Measurements from ENCODE around the gene ITPK1. TPM values are rescaled to one million over a fixed set of nuclear protein-coding genes. Genes with fewer than 3 reads are reported as not detected.

The ITPK1 gene
- total and polyA plus RNA-seq, 2 donors (not counting 3 experiments of a cell fraction or from before 2014, with no cell fraction given) = 39.6 to 51.8 TPM

- DNase-seq (ENCODE audit: low read depth, low spot score) (no peak), FAIRE-seq (no peak)
- H3K9me3 ChIP-seq (replicated peaks; ENCODE audit: control insufficient read depth, insufficient read depth, low read length) = no peaks in the 10 kb centered on the region
- H3K9ac ChIP-seq (replicated peaks; ENCODE audit: extremely low read depth, insufficient read depth, low read length) = no peak overlapping the region
- intact Hi-C loops (cut with micrococcal nuclease) = no loop called here
- no peak overlapping the region for H3K4me2 ChIP-seq (ENCODE audit: insufficient read depth, low read length)
- TF ChIP-seq POLR2AphosphoS5 (IDR thresholded peaks at IDR 0.05; ENCODE audit: insufficient read depth, low read depth, low read length) = no peak
- TF ChIP-seq JUN (IDR thresholded peaks at IDR 0.05; ENCODE audit: borderline replicate concordance, insufficient read depth, insufficient read length, low read depth) = no peak
- TF ChIP-seq EZH2 (IDR thresholded peaks at IDR 0.05; ENCODE audit: borderline replicate concordance, low read depth, low read length, severe bottlenecking) = no peak
- TF ChIP-seq FOS (IDR thresholded peaks at IDR 0.05; ENCODE audit: borderline replicate concordance, insufficient read depth, low read length) = no peak
- no peak for TF ChIP-seq GATA2 (IDR thresholded peaks at IDR 0.05; ENCODE audit: insufficient read depth, insufficient read length, low read depth, low read length)
- no peak for TF ChIP-seq MYC (IDR thresholded peaks at IDR 0.05; ENCODE audit: low read depth, low read length)
- TF ChIP-seq CTCF (IDR thresholded peaks at IDR 0.05; ENCODE audit: extremely low read depth in 1 of 2, insufficient read depth in 1 of 2, low read depth in 1 of 2, low read length in 2 of 2) = no peak
- TF ChIP-seq MAX (IDR thresholded peaks at IDR 0.05; ENCODE audit: insufficient read depth, insufficient read length) = no peak
- no peak for TF ChIP-seq POLR2A (IDR thresholded peaks at IDR 0.05; ENCODE audit: low read depth, low read length)
- dilution Hi-C loops (cut with MboI; ENCODE audit: extremely low pct_ligation_motif_present, low sequenced_read_pairs) = no loop called here
- POLR2A ChIA-PET = no interaction called here
- CTCF ChIA-PET = interaction anchor here (1.7 kb wide), 1 partner anchor 122 kb away, joined by 6 read pairs; no protein-coding TSS in a partner anchor
- no peak overlapping the region for H3K4me3 ChIP-seq (replicated peaks in 1 of 3; ENCODE audit: insufficient read depth in 1 of 3, low read depth in 1 of 3, low read length in 3 of 3)
- H3K9me1 ChIP-seq (replicated peaks; ENCODE audit: control insufficient read depth, extremely low read depth, insufficient read depth, low read length) = no peaks in the 10 kb centered on the region
- H3K27me3 ChIP-seq (ENCODE audit: control insufficient read depth in 2 of 2, insufficient read depth in 2 of 2, low read length in 2 of 2) = no peaks in the 10 kb centered on the region
- H3K36me3 ChIP-seq (ENCODE audit: control insufficient read depth in 2 of 2, extremely low read depth in 1 of 2, insufficient read depth in 2 of 2, low read length in 2 of 2) = no peaks in the 10 kb centered on the region
- no peaks in the 10 kb centered on the region for H4K20me1 ChIP-seq (replicated peaks; ENCODE audit: control insufficient read depth, extremely low read depth, insufficient read depth, low read length)
- H3K79me2 ChIP-seq (ENCODE audit: control insufficient read depth, insufficient read depth, low read length) = no peaks in the 10 kb centered on the region
- no peak overlapping the region for H3K27ac ChIP-seq (ENCODE audit: insufficient read depth, low read depth, low read length)
- no TSS peak for BruUV-seq (replicated peaks)
- no peaks in the 10 kb centered on the region for H3K4me1 ChIP-seq (ENCODE audit: control insufficient read depth, extremely low read depth, insufficient read depth, low read length)
- H2AFZ ChIP-seq (ENCODE audit: low read depth, low read length) = no peak overlapping the region
Observed at GRCh38 chr14:92991536-92991935, 124.2 kb downstream of the ITPK1 start.
